Osteoblast (primary cell): ENCODE data around the gene KDM5C. TPM values are rescaled to one million over a fixed set of nuclear protein-coding genes. Genes with fewer than 3 reads are reported as not detected.

Experiments used
- DNase-seq: peaks from one replicate; pipeline ENCODE4 v3.0.0; 2011; ENCODE audit warnings: low spot score, mixed read lengths; ENCODE audit not compliant: insufficient read length; ENCODE audit errors: missing footprints
- H2AFZ ChIP-seq: 2 replicates; pipeline ENCODE4 v1.6.0; 2011; ENCODE audit warnings: mild to moderate bottlenecking, low read length
- H3K27ac ChIP-seq: 2 replicates; pipeline ENCODE4 v1.5.1; 2011; ENCODE audit warnings: mild to moderate bottlenecking, low read depth, low read length, moderate library complexity
- H3K27me3 ChIP-seq: 2 replicates; pipeline ENCODE4 v1.6.0; 2012; ENCODE audit warnings: mild to moderate bottlenecking, control low read depth, inconsistent platforms, low read length, moderate library complexity; ENCODE audit not compliant: insufficient read depth
- H3K36me3 ChIP-seq: 2 replicates; pipeline ENCODE4 v1.5.1; 2011; ENCODE audit warnings: mild to moderate bottlenecking, low read length, control low read depth, moderate library complexity; ENCODE audit not compliant: insufficient read depth
- H3K4me1 ChIP-seq: 2 replicates; pipeline ENCODE4 v1.5.1; 2011; ENCODE audit warnings: mild to moderate bottlenecking, low read length, control low read depth, moderate library complexity; ENCODE audit not compliant: insufficient read depth
- H3K4me2 ChIP-seq: 2 replicates; pipeline ENCODE4 v1.6.0; 2011; ENCODE audit warnings: mild to moderate bottlenecking, low read length; ENCODE audit not compliant: insufficient read depth
- H3K4me3 ChIP-seq: fragments of 200-600 bp; sonication (generic); 3 replicates; pipeline ENCODE4 v1.5.1; 2012; ENCODE audit warnings: mild to moderate bottlenecking, low read length, inconsistent platforms; ENCODE audit not compliant: insufficient read depth
- H3K79me2 ChIP-seq: 2 replicates; pipeline ENCODE4 v1.6.0; 2012; ENCODE audit warnings: mild to moderate bottlenecking, low read length, control low read depth, inconsistent platforms; ENCODE audit not compliant: insufficient read depth
- H3K9me3 ChIP-seq: 2 replicates; pipeline ENCODE4 v1.5.1; 2011; ENCODE audit warnings: low read depth, low read length, control low read depth
- H4K20me1 ChIP-seq: 2 replicates; pipeline ENCODE4 v1.6.0; 2012; ENCODE audit warnings: mild to moderate bottlenecking, low read length, control low read depth; ENCODE audit not compliant: insufficient read depth
- CTCF ChIP-seq: IDR thresholded peaks from 2 replicates; pipeline ENCODE4 v1.5.1; 2011; ENCODE audit warnings: mild to moderate bottlenecking, low read depth, low read length, moderate library complexity; ENCODE audit errors: extremely low read depth
- small RNA-seq: library from RNA; depleted of rRNA; stranded (forward); fragments of <200 nt; gene quantifications from one replicate; pipeline ENCODE3, GENCODE V24; 2012
- total RNA-seq: library from RNA; depleted of rRNA; stranded (reverse); fragments of >200 nt; gene quantifications from 2 replicates; pipeline ENCODE4 v1.2.3, GENCODE V29; 2012

Gene KDM5C
- total RNA-seq, 1 donor = 104 TPM

- no peak overlapping the region for H3K4me2 ChIP-seq
- no peaks in the 10 kb centered on the region for H3K9me3 ChIP-seq
- TF ChIP-seq CTCF = no peak
- no peak overlapping the region for H2AFZ ChIP-seq
- H3K79me2 ChIP-seq = no peaks in the 10 kb centered on the region
- no peaks in the 10 kb centered on the region for H4K20me1 ChIP-seq
- no peaks in the 10 kb centered on the region for H3K36me3 ChIP-seq
- H3K27me3 ChIP-seq = peaks cover 7% of the 10 kb centered on the region
- DNase-seq = no peak
- no peak overlapping the region for H3K4me3 ChIP-seq
- H3K27ac ChIP-seq = no peak overlapping the region
- no peaks in the 10 kb centered on the region for H3K4me1 ChIP-seq
Observed at GRCh38 chrX:53155512-53156206, 69.3 kb downstream of the KDM5C start.

- H2AFZ ChIP-seq = no peak overlapping the region
- H3K79me2 ChIP-seq = no peaks in the 10 kb centered on the region
- no peak overlapping the region for H3K27ac ChIP-seq
- no peak for DNase-seq
- TF ChIP-seq CTCF = no peak
- no peak overlapping the region for H3K4me3 ChIP-seq
- no peaks in the 10 kb centered on the region for H3K36me3 ChIP-seq
- no peaks in the 10 kb centered on the region for H4K20me1 ChIP-seq
- peaks cover 7% of the 10 kb centered on the region for H3K27me3 ChIP-seq
- no peaks in the 10 kb centered on the region for H3K9me3 ChIP-seq
- H3K4me2 ChIP-seq = no peak overlapping the region
- H3K4me1 ChIP-seq = no peaks in the 10 kb centered on the region
Observed at GRCh38 chrX:53153581-53153980, 71.4 kb downstream of the KDM5C start.

Small RNA genes lying within 50 kb of the gene (small RNA-seq; reads per million reads assigned to genes)
- gene AL139396.1 (not detected), gene MIR6894 (not detected), gene MIR6895 (0.74 reads per million, percentile 8 among the genes with 10 or more reads in this experiment)

Other genes with a start within 250 kb of the KDM5C start
- 1.8 and 2.2 TPM in 2 replicates for gene GPR173, start 176.4 kb downstream of the KDM5C start, total RNA-seq
- 13.6 and 15.9 TPM in 2 replicates for gene TSPYL2, start 142.8 kb downstream of the KDM5C start, total RNA-seq
- gene KANTR, start 131.1 kb downstream of the KDM5C start, total RNA-seq = 12.3 and 13.3 TPM in 2 replicates
- 10.1 and 14.7 TPM in 2 replicates for gene IQSEC2, start 56.4 kb upstream of the KDM5C start, total RNA-seq
- gene SMC1A, start 197.4 kb upstream of the KDM5C start, total RNA-seq = 14.4 and 14.8 TPM in 2 replicates
- gene RIBC1, start 197.7 kb upstream of the KDM5C start, total RNA-seq = 0.29 and 0.72 TPM in 2 replicates
- 41.5 and 48.5 TPM in 2 replicates for gene HSD17B10, start 209.2 kb upstream of the KDM5C start, total RNA-seq